Measurements from ENCODE around the gene TADA2B.

The TADA2B gene, protein sequence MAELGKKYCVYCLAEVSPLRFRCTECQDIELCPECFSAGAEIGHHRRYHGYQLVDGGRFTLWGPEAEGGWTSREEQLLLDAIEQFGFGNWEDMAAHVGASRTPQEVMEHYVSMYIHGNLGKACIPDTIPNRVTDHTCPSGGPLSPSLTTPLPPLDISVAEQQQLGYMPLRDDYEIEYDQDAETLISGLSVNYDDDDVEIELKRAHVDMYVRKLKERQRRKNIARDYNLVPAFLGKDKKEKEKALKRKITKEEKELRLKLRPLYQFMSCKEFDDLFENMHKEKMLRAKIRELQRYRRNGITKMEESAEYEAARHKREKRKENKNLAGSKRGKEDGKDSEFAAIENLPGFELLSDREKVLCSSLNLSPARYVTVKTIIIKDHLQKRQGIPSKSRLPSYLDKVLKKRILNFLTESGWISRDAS

GRCh38 chr4:7043284-7044136, at the start of gene TADA2B:
TADA2B (plus strand) TSS chr4:7043372; CDS start chr4:7043580, 208 bp downstream.
- in situ Hi-C loops (cut with MboI; ENCODE audit: low sequenced_read_pairs): no loop called here

DNA sequence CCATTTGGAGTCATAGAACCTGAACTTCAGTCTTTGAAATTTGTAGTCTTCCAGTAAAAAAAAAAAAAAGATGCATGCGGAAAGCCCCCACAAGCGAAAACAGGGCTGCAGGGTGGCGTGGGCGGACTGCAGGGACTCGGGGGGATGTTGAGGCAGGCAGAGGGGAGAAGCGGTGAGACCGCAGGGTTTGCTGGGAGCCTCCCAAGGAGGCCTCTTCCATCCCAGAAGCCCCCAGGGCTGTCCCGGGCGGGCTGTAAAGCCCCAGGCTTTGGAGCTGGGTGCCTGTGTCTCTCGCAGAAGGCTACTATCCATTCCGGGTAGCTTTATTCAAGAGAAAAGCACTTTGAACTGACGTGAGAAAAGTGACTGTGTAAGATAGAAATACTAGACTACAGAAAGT, 46.7 kb upstream of the TADA2B start:
- in situ Hi-C loops (cut with MboI; ENCODE audit: low sequenced_read_pairs): no loop called here

GRCh38 chr4:6999172-7000086, 43.7 kb upstream of the TADA2B start:
- in situ Hi-C loops (cut with MboI; ENCODE audit: low sequenced_read_pairs): no loop called here

GRCh38 chr4:7000421-7001176, 42.6 kb upstream of the TADA2B start:
- in situ Hi-C loops (cut with MboI; ENCODE audit: low sequenced_read_pairs): no loop called here

DNA sequence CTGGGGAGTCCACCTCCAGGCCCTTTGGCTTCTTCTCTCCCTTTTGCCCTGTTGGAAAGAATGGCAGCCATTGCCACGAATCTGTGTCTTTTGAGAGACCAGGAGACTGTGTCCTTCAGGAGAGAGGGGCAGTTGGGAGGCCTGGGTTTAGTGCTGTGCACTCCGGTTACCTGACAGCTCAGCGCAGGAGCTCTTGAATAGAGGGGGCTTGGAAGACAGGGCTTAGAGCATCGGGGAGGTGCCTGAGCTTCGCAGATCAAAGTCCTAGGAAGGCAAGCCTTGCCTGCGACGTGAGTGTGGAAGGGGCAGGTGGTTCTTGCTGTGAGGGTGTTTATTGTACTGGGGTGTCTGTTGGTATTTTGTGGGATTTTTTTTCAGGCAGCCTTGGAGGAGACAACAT, 41.9 kb upstream of the TADA2B start:
- in situ Hi-C loops (cut with MboI; ENCODE audit: low sequenced_read_pairs): no loop called here

DNA sequence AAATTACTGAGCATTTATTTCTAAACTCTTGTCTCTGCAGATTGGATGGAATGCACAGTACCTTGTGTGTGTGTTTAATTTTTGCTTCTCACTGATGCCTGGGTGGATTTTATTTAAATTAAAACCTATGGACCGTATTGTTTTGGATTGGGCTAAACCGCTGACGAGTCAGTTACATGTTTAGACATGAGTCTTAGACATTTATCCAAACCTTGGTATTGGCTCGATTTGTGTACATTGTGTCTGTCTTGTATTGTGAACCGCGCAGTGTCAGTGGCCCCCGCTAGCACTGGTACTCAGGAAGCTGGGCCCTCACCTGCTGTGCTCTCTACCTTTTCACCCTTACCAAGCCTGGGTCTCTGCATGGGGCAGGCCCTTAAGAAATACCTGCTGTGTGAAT, 40.8 kb upstream of the TADA2B start:
- in situ Hi-C loops (cut with MboI; ENCODE audit: low sequenced_read_pairs): no loop called here

DNA sequence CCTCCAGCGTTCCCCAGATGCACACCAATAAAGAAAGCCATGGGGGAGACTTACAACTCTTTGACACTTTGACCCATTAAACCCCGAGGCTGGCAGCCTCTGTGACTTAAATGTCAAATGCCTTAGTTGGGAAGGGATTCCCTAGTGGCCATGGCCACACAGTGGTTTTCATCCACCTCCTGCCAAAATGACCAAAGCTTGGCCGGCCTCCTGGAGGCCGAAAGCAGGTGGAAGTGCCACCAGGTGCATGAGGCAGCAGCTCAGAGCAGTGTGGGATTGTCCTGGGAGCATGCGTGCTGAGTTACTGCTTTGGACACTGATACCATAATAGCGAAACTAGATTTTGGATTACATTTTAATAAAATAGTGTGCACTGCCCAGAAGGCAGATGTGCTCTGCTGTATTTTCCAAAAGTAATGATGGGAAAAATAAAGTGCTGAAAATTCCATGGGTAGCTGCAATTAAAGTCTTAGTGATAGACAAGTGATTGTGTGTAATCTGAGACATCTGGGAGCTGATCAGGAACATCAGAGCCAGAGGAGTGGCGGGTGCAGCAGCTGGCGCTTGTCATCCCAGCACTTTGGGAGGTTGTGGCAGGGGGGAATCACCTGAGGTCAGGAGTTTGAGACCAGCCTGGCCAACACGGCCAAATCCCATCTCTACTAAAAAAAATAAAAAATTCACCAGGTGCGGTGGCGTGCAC, 39.8 kb upstream of the TADA2B start:
- in situ Hi-C loops (cut with MboI; ENCODE audit: low sequenced_read_pairs): no loop called here

DNA sequence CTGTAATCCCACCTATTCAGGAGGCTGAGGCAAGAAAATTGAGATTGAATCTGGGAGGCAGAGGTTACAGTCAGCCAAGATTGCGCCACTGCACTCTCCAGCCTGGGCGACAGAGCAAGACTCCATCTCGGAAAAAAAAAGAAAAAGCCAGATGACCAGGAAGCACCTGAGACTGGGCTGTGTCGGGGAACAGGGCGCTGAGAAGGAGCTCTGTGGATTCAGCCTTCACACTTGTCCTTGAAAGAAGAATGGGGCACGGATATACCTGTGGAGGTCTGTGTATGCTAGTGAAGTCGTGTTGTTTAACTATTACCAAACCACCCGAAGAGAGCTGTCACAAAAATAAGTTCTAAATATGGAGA, 39.3 kb upstream of the TADA2B start:
- in situ Hi-C loops (cut with MboI; ENCODE audit: low sequenced_read_pairs): no loop called here

DNA sequence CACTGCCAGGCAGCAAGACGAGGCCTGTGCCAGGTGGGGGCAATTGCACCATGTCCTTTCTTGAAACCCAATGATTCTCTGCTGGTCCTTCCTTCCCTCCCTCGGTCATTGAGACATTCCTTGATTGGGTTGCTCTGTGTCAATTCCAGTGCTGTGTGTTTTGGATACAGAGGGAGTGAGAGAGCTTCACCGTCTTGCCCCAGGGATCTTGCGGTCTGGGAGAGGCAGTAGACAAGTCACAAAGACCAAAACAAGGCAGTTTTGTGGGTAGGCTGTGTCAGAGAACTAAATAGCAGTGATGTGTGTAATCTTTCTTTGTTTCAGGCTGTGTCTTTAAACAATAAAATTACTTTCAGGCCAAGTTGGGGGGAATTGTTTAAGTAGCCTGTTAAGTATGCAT, 38.8 kb upstream of the TADA2B start:
- in situ Hi-C loops (cut with MboI; ENCODE audit: low sequenced_read_pairs): no loop called here

DNA sequence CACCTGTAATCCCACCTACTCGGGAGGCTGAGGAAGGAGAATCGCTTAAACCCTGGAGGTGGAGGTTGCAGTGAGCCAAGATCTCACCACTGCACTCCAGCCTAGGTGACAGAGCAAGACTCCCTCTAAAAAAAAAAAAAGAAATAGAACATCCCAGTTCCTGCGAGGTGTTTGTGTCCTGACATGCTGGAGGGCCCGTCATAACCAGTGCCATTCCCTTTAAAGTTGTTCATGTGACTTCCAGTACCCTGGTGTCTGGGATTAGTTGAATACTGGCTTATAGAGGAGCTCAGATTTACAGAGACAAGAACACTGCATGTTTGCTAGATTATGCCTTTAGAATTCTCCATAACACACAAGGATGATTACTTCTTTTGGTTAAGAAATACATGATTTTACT, 37.6 kb upstream of the TADA2B start:
- in situ Hi-C loops (cut with MboI; ENCODE audit: low sequenced_read_pairs): no loop called here

DNA sequence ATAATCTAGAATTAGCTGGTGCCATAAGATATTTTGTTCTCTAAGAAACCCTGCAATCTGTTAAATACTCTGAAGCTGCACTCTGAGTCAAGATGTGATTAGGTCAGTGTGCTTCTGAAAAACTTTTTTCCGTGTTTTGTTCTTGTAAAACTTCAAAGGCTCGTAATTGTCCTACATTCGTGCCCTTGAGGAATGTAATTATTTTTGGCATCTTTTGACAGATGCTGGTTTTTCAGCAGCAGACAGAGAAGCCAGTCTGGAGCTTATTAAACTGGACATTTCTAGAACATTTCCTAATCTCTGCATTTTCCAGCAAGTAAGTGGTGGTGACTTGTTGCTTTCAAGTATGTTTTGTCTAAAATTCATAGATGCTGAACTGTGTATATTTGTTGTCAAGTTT, 36.8 kb upstream of the TADA2B start:
- in situ Hi-C loops (cut with MboI; ENCODE audit: low sequenced_read_pairs): no loop called here

- in situ Hi-C loops (cut with MboI; ENCODE audit: low sequenced_read_pairs): no loop called here
These were observed 35.8 kb upstream of the TADA2B start for GRCh38 chr4:7007142-7007907.

- in situ Hi-C loops (cut with MboI; ENCODE audit: low sequenced_read_pairs): no loop called here
These were observed 35.2 kb upstream of the TADA2B start for GRCh38 chr4:7007944-7008343.

GRCh38 chr4:7009564-7009963, 33.6 kb upstream of the TADA2B start:
- in situ Hi-C loops (cut with MboI; ENCODE audit: low sequenced_read_pairs): no loop called here

GRCh38 chr4:7013175-7013574, 30.0 kb upstream of the TADA2B start:
- in situ Hi-C loops (cut with MboI; ENCODE audit: low sequenced_read_pairs): no loop called here

- in situ Hi-C loops (cut with MboI; ENCODE audit: low sequenced_read_pairs): no loop called here
These were observed 28.4 kb upstream of the TADA2B start for GRCh38 chr4:7014815-7015214.

GRCh38 chr4:7015383-7016035, 27.7 kb upstream of the TADA2B start:
- in situ Hi-C loops (cut with MboI; ENCODE audit: low sequenced_read_pairs): no loop called here

GRCh38 chr4:7016086-7016485, 27.1 kb upstream of the TADA2B start:
- in situ Hi-C loops (cut with MboI; ENCODE audit: low sequenced_read_pairs): no loop called here

- in situ Hi-C loops (cut with MboI; ENCODE audit: low sequenced_read_pairs): no loop called here
These were observed 26.7 kb upstream of the TADA2B start for GRCh38 chr4:7016512-7016911.
